ENCODE measurements around the gene RAF1. TPM values are rescaled to one million over a fixed set of nuclear protein-coding genes. Genes with fewer than 3 reads are reported as not detected.

Gene RAF1
- total and polyA plus RNA-seq, 3 donors from 2014 or later, result 68.7 to 138 (median 133) TPM

DNA sequence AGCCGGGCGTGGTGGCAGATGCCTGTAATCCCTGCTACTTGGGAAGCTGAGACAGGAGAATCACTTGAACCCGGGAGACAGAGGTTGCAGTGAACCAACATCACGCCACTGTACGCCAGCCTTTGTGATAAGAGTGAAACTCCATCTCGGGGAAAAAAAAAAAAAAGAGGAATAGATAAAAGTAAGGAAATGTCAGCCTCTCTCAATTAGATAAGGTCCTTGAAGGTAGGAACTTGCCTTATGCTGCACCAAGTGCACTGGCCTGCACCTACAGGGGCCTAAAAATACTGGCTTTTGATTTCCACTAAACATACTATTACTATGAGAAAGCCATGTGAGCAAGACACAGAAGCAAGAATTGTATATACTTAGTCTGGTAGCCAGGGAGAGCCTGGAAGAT is 7.1 kb downstream of the RAF1 start:
- Histone ChIP-seq H3K9me3 (no peaks in the 10 kb centered on the region), H3K4me1 (peaks cover 34% of the 10 kb centered on the region), H3K4me3 (no peak overlapping the region), H3K27ac (no peak overlapping the region), H3K36me3 (ENCODE audit: low read depth, missing control alignments) (no peaks in the 10 kb centered on the region), H3K27me3 (no peaks in the 10 kb centered on the region)
- TF ChIP-seq, protein P1, sequence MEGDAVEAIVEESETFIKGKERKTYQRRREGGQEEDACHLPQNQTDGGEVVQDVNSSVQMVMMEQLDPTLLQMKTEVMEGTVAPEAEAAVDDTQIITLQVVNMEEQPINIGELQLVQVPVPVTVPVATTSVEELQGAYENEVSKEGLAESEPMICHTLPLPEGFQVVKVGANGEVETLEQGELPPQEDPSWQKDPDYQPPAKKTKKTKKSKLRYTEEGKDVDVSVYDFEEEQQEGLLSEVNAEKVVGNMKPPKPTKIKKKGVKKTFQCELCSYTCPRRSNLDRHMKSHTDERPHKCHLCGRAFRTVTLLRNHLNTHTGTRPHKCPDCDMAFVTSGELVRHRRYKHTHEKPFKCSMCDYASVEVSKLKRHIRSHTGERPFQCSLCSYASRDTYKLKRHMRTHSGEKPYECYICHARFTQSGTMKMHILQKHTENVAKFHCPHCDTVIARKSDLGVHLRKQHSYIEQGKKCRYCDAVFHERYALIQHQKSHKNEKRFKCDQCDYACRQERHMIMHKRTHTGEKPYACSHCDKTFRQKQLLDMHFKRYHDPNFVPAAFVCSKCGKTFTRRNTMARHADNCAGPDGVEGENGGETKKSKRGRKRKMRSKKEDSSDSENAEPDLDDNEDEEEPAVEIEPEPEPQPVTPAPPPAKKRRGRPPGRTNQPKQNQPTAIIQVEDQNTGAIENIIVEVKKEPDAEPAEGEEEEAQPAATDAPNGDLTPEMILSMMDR (IDR thresholded peaks at IDR 0.05), result no peak
- TF ChIP-seq POLR2A (IDR thresholded peaks at IDR 0.05), result no peak
- DNase-seq, result no peak
- WGBS, 2 donors, result 68 to 82% methylated on average over 6 of the region's 6 CpGs
- intact Hi-C loops (cut with DNase I; ENCODE audit: low total_unique reads), result no loop called here

DNA sequence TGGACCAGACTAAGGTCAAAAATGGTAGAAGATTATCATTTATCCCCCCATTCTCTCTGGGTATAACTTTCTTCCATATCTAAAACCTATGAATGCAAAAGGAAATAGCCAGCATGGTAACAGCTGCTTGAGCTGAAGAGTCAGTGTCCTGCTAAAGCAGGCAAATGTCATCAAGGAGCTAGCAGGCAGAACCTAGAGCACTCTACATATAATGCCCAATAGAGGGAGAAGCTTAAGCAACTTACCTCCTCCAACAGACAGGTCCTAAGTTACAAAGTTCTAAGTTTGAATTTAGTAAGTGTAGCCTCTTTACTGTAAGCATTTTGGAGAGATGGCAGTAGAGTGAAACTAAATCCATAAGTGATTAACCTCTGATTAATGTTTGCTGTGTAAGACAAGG is 7.7 kb downstream of the RAF1 start:
- DNase-seq, result no peak
- H3K4me3 ChIP-seq, result no peak overlapping the region
- intact Hi-C loops (cut with DNase I; ENCODE audit: low total_unique reads), result no loop called here
- TF ChIP-seq, protein P1 (IDR thresholded peaks at IDR 0.05), result no peak
- TF ChIP-seq POLR2A (IDR thresholded peaks at IDR 0.05), result no peak
- H3K4me1 ChIP-seq, result peaks cover 30% of the 10 kb centered on the region
- H3K9me3 ChIP-seq, result no peaks in the 10 kb centered on the region
- H3K27me3 ChIP-seq, result no peaks in the 10 kb centered on the region
- no peak overlapping the region for H3K27ac ChIP-seq
- no peaks in the 10 kb centered on the region for H3K36me3 ChIP-seq (ENCODE audit: low read depth, missing control alignments)

DNA sequence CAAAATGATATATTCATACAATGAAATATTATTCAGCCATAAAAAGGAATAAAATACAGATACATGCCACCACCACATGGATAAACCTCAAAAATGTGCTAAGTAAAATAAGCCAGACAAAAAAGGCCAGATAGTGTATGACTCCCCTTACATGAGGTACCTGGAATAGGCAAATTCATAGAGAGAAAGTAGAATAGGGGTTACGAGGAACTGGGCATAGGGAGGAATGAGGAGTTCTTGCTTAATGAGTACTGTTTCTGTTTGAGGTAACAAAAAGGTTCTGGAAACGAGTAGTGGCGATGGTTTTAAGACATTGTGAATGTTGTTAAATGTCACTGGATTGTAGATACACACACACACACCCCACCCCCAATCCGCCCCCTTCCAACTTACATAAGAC is 8.2 kb downstream of the RAF1 start:
- 64 to 70% methylated on average over 4 of the region's 4 CpGs for WGBS, 2 donors
- H3K9me3 ChIP-seq, result no peaks in the 10 kb centered on the region
- H3K36me3 ChIP-seq (ENCODE audit: low read depth, missing control alignments), result no peaks in the 10 kb centered on the region
- TF ChIP-seq, protein P1 (IDR thresholded peaks at IDR 0.05), result no peak
- no peak for TF ChIP-seq POLR2A (IDR thresholded peaks at IDR 0.05)
- intact Hi-C loops (cut with DNase I; ENCODE audit: low total_unique reads), result no loop called here
- H3K4me1 ChIP-seq, result peaks cover 28% of the 10 kb centered on the region
- no peak overlapping the region for H3K27ac ChIP-seq
- H3K4me3 ChIP-seq, result no peak overlapping the region
- H3K27me3 ChIP-seq, result no peaks in the 10 kb centered on the region
- DNase-seq, result no peak

DNA sequence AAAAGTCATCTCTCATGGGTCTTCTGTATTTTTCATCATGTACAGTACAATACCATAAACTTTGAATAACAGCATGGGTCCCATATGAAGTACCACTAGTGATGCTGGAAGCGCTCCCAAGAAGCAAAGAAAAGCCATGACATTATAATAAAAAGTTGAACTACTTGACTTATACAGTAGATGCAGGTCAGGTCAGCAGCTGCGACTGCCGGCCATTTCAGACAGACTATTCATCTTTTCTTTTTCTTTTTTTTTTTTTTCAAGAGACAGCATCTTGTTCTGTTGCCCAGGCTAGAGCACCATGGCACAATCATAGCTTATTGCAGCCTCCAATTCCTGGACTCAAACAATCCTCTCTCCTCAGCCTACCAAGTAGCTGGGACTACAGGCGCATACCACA is 10.2 kb downstream of the RAF1 start:
- H3K4me1 ChIP-seq, result peaks cover 22% of the 10 kb centered on the region
- H3K36me3 ChIP-seq (ENCODE audit: low read depth, missing control alignments), result no peaks in the 10 kb centered on the region
- no peak for TF ChIP-seq POLR2A (IDR thresholded peaks at IDR 0.05)
- TF ChIP-seq, protein P1 (IDR thresholded peaks at IDR 0.05), result no peak
- intact Hi-C loops (cut with DNase I; ENCODE audit: low total_unique reads), result no loop called here
- H3K27me3 ChIP-seq, result no peaks in the 10 kb centered on the region
- DNase-seq, result no peak
- no peaks in the 10 kb centered on the region for H3K9me3 ChIP-seq
- H3K4me3 ChIP-seq, result no peak overlapping the region
- no peak overlapping the region for H3K27ac ChIP-seq
- WGBS, 2 donors, result 62% methylated on average over 4 of the region's 4 CpGs

DNA sequence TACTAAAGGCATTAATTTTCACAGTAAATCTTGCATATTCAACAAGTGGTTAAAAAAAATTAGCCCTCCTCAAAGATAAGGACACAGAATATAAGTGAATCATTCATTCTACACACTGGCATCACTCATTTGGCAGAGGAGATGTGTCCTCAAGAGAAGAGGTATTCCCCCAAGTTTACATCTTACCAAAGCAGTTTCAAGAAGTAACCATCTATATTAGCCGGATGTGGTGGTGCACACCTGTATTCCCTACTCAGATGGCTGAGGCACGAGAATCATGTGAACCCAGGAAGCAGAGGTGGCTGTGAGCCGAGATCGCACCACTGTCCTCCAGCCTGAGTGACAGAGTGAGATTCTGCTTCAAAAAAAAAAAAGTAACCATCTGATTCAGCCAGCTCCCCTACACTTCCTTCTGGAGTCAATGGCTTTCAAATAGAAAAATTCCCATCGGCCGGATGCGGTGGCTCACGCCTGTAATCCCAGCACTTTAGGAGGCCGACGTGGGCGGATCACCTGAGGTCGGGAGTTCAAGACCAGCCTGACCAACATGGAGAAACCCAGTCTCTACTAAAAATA is 15.4 kb downstream of the RAF1 start:
- Histone ChIP-seq H3K27ac (no peak overlapping the region), H3K4me1 (peaks cover 36% of the 10 kb centered on the region), H3K9me3 (no peaks in the 10 kb centered on the region), H3K27me3 (no peaks in the 10 kb centered on the region), H3K4me3 (no peak overlapping the region), H3K36me3 (ENCODE audit: low read depth, missing control alignments) (no peaks in the 10 kb centered on the region)
- DNase-seq, result no peak
- TF ChIP-seq, protein P1 (IDR thresholded peaks at IDR 0.05), result no peak
- no peak for TF ChIP-seq POLR2A (IDR thresholded peaks at IDR 0.05)
- 78 to 84% methylated on average over 11 to 12 of the region's 12 CpGs for WGBS, 2 donors
- intact Hi-C loops (cut with DNase I; ENCODE audit: low total_unique reads), result no loop called here
